ENCODE results near the gene ATRIP.

- TF ChIP-seq CTCF (IDR thresholded peaks at IDR 0.05; ENCODE audit: low read length) (no peak), EZH2phosphoT487 (IDR thresholded peaks at IDR 0.05; ENCODE audit: low read length) (no peak), EZH2 (optimal IDR thresholded peaks at IDR 0.05; ENCODE audit: low read depth, low read length) (no peak)
Measured at GRCh38 chr3:48440590-48440958, 6.0 kb upstream of the ATRIP start.

All from MM.1S (cell line).